HepG2 (cell line): ENCODE measurements around the gene PCGF3. TPM values are rescaled to one million over a fixed set of nuclear protein-coding genes. Genes with fewer than 3 reads are reported as not detected.
A peak's percentile ranks its signal among the peaks of the same experiment; 100 is the strongest.

Experiments used
- AKNA ChIP-seq: sonication (generic); formaldehyde crosslinking; IDR thresholded peaks from 2 replicates; pipeline ENCODE4 v1.4.0; 2020; ENCODE audit warnings: missing genetic modification reagents, borderline replicate concordance
- ARID3A ChIP-seq: IDR thresholded peaks from 2 replicates; pipeline ENCODE4 v1.6.1; 2012; ENCODE audit warnings: low read depth, low read length, improper control_type of control experiment
- ATAD3A ChIP-seq: sonication (generic); formaldehyde crosslinking; IDR thresholded peaks from 2 replicates; pipeline ENCODE4 v1.4.0; 2020; ENCODE audit warnings: missing genetic modification reagents
- CBFB ChIP-seq: sonication (generic); formaldehyde crosslinking; IDR thresholded peaks from 2 replicates; pipeline ENCODE4 v1.4.0; 2020; ENCODE audit warnings: missing genetic modification reagents
- DMAP1 ChIP-seq: IDR thresholded peaks from 2 replicates; pipeline ENCODE4 v1.6.1; 2016
- ETV5 ChIP-seq: IDR thresholded peaks from 2 replicates; pipeline ENCODE4 v1.6.1; 2018; ENCODE audit warnings: missing biosample characterization, missing genetic modification reagents, inconsistent platforms, borderline replicate concordance
- FLYWCH1 ChIP-seq: sonication (generic); formaldehyde crosslinking; IDR thresholded peaks from 2 replicates; pipeline ENCODE4 v1.8.1; 2023; ENCODE audit warnings: mild to moderate bottlenecking, missing genetic modification reagents
- FOSL2 ChIP-seq: sonication (generic); formaldehyde crosslinking; IDR thresholded peaks from 2 replicates; pipeline ENCODE4 v1.4.0; 2020; ENCODE audit warnings: missing genetic modification reagents
- GMEB2 ChIP-seq: IDR thresholded peaks from 2 replicates; pipeline ENCODE4 v1.6.1; 2016; ENCODE audit warnings: missing biosample characterization, missing genetic modification reagents, low read depth
- MAFK ChIP-seq, 2 experiments: IDR thresholded peaks in 1 of 2; conservative IDR thresholded peaks in 1 of 2; 2 replicates each; pipeline ENCODE4 v1.6.1; 2011; ENCODE audit warnings: improper control_type of control experiment in 2 of 2, low read length in 2 of 2
- SP5 ChIP-seq: IDR thresholded peaks from 2 replicates; pipeline ENCODE4 v1.6.1; 2016; ENCODE audit warnings: low read depth, borderline replicate concordance
- TRIM24 ChIP-seq: sonication (generic); formaldehyde crosslinking; IDR thresholded peaks from 2 replicates; pipeline ENCODE4 v1.8.0; 2022; ENCODE audit warnings: mild to moderate bottlenecking, missing genetic modification reagents
- ZBTB38 ChIP-seq: sonication (generic); formaldehyde crosslinking; IDR thresholded peaks from 2 replicates; pipeline ENCODE4 v1.5.1; 2020; ENCODE audit warnings: mild to moderate bottlenecking, missing genetic modification reagents
- ZC3H13 ChIP-seq: sonication (generic); formaldehyde crosslinking; IDR thresholded peaks from 2 replicates; pipeline ENCODE4 v1.8.1; 2023; ENCODE audit warnings: mild to moderate bottlenecking, missing genetic modification reagents, moderate library complexity
- ZFYVE20 ChIP-seq: sonication (generic); formaldehyde crosslinking; IDR thresholded peaks from 2 replicates; pipeline ENCODE4 v1.8.0; 2023; ENCODE audit warnings: low read depth, mild to moderate bottlenecking, moderate library complexity, missing genetic modification reagents, borderline replicate concordance
- ZNF24 ChIP-seq: fragments of 450-650 bp; IDR thresholded peaks from 2 replicates; pipeline ENCODE4 v1.6.1; 2017; ENCODE audit warnings: antibody characterized with exemption, mild to moderate bottlenecking
- ZNF275 ChIP-seq: sonication (generic); formaldehyde crosslinking; IDR thresholded peaks from 2 replicates; pipeline ENCODE4 v1.8.0; 2022; ENCODE audit warnings: missing genetic modification reagents, mild to moderate bottlenecking, inconsistent platforms, borderline replicate concordance
- ZNF530 ChIP-seq: sonication (generic); formaldehyde crosslinking; IDR thresholded peaks from 2 replicates; pipeline ENCODE4 v1.5.0; 2020; ENCODE audit warnings: low read depth, mild to moderate bottlenecking, missing genetic modification reagents
- ZNF558 ChIP-seq: sonication (generic); formaldehyde crosslinking; IDR thresholded peaks from 2 replicates; pipeline ENCODE4 v1.9.0; 2022; ENCODE audit warnings: mild to moderate bottlenecking, missing genetic modification reagents, borderline replicate concordance
- ZNF614 ChIP-seq: IDR thresholded peaks from 2 replicates; pipeline ENCODE4 v1.6.1; 2018; ENCODE audit warnings: missing biosample characterization, missing genetic modification reagents, inconsistent platforms, borderline replicate concordance
- polyA plus RNA-seq, 8 experiments: library from polyadenylated mRNA; depleted of rRNA in 3 of 8; stranded (reverse) in 7 of 8; unstranded in 1 of 8; fragments of >200 nt; fragmentation: Illumina TruSeq in 4 of 8; extraction: Trizol in 4 of 8; gene quantifications; 2 replicates each; pipeline versions ENCODE4 v1.2.1 to v1.2.3, GENCODE V29; 2011 to 2016; ENCODE audit warnings: low read depth in 4 of 8, missing spikeins in 1 of 8, mixed read lengths in 1 of 8; ENCODE audit not compliant: insufficient read depth in 1 of 8
- total RNA-seq, 5 experiments: library from RNA; depleted of rRNA; stranded (reverse); fragments of >200 nt; fragmentation: Illumina TruSeq; extraction: Trizol; gene quantifications; 2 replicates each; pipeline ENCODE4 v1.2.3, GENCODE V29; 2016; ENCODE audit warnings: low read depth in 1 of 5

Gene PCGF3
- total and polyA plus RNA-seq, 2 of the 13 experiments (the other 11 are each of a cell fraction or from before 2014, with no cell fraction given), result 28.6 to 66.2 TPM

- no peak for TF ChIP-seq ZNF614 (CRISPR knock-in tag)
- peak; percentile 17; the same call in 1 of the 2 replicates for TF ChIP-seq ZBTB38
- TF ChIP-seq SP5 (CRISPR knock-in tag), result no peak
- TF ChIP-seq ATAD3A (CRISPR knock-in tag), result no peak
- no peak for TF ChIP-seq FLYWCH1 (CRISPR knock-in tag)
- TF ChIP-seq ZFYVE20, result no peak
- no peak for TF ChIP-seq AKNA (CRISPR knock-in tag)
- no peak for TF ChIP-seq CBFB (CRISPR knock-in tag)
- no peak for TF ChIP-seq ZNF530 (CRISPR knock-in tag)
- no peak for TF ChIP-seq ARID3A
- TF ChIP-seq ZC3H13 (CRISPR knock-in tag), result no peak
- no peak for TF ChIP-seq ZNF24
- TF ChIP-seq FOSL2 (CRISPR knock-in tag), result peak; percentile 93
- TF ChIP-seq ETV5 (CRISPR knock-in tag), result peak; percentile 7; the same call in 1 of the 2 replicates
- no peak for TF ChIP-seq GMEB2 (CRISPR knock-in tag)
- TF ChIP-seq TRIM24 (CRISPR knock-in tag), result no peak
- TF ChIP-seq MAFK (conservative IDR thresholded peaks at IDR 0.05 in 1 of 2, IDR thresholded peaks at IDR 0.05 in 1 of 2; ENCODE audit: low read length in 2 of 2), result no peak
- TF ChIP-seq ZNF558 (CRISPR knock-in tag), result no peak
- TF ChIP-seq ZNF275 (CRISPR knock-in tag), result peak; percentile 62; the same call in 1 of the 2 replicates
- no peak for TF ChIP-seq DMAP1 (CRISPR knock-in tag)
Observed at GRCh38 chr4:687048-687970, 18.3 kb upstream of the PCGF3 start (continued).
